ENCODE results near the gene BOK. TPM values are rescaled to one million over a fixed set of nuclear protein-coding genes. Genes with fewer than 3 reads are reported as not detected.
A peak's percentile ranks its signal among the peaks of the same experiment; 100 is the strongest.
"Not testable (repeated sequence)": the region's sequence is repeated elsewhere in the genome, so short reads cannot be mapped to it uniquely, and the experiment has no call there.

The BOK gene
- total RNA-seq, 4 donors from 2014 or later, result 49.6 to 81.6 (median 71.4) TPM

GRCh38 chr2:241563571-241563980 lies 5.0 kb downstream of the BOK start:
- DNase-seq (ENCODE audit: low spot score in 2 of 2), result no peak
- peaks cover 0 to 69% (median 18%) of the 10 kb centered on the region in 4 donors for H3K4me1 ChIP-seq
- no peaks in the 10 kb centered on the region for H3K9me3 ChIP-seq
- peaks cover 0 to under 1% of the 10 kb centered on the region in 2 donors for H3K27me3 ChIP-seq
- H3K27ac ChIP-seq, result peak overlapping the region in 1 of 4 donors; percentile 43
- H3K36me3 ChIP-seq, result peaks cover 0 to 16% (median 0%) of the 10 kb centered on the region in 3 donors
- H3K4me3 ChIP-seq, result no peak overlapping the region
- 77 to 82% methylated on average over 3 to 4 of the region's 10 CpGs for WGBS, 2 donors
- no peak for TF ChIP-seq POLR2A (IDR thresholded peaks at IDR 0.05)
- no peak for TF ChIP-seq CTCF (IDR thresholded peaks at IDR 0.05)
- TF ChIP-seq EP300 (IDR thresholded peaks at IDR 0.05), result no peak

GRCh38 chr2:241563981-241564595 lies 5.5 kb downstream of the BOK start:
- 66 to 74% methylated on average over 10 to 15 of the region's 23 CpGs for WGBS, 2 donors
- no peak for DNase-seq (ENCODE audit: low spot score in 2 of 2)
- peaks cover 0 to 65% (median 18%) of the 10 kb centered on the region in 4 donors for H3K4me1 ChIP-seq
- H3K36me3 ChIP-seq, result peaks cover 0 to 16% (median 0%) of the 10 kb centered on the region in 3 donors
- H3K27ac ChIP-seq, result peak overlapping the region in 1 of 4 donors; percentile 43
- no peaks in the 10 kb centered on the region for H3K27me3 ChIP-seq
- H3K4me3 ChIP-seq, result no peak overlapping the region
- no peak for TF ChIP-seq POLR2A (IDR thresholded peaks at IDR 0.05)
- no peak for TF ChIP-seq EP300 (IDR thresholded peaks at IDR 0.05)
- no peak for TF ChIP-seq CTCF (IDR thresholded peaks at IDR 0.05)
- H3K9me3 ChIP-seq, result no peaks in the 10 kb centered on the region

GRCh38 chr2:241564596-241565410 lies 6.3 kb downstream of the BOK start:
- TF ChIP-seq EP300 (IDR thresholded peaks at IDR 0.05), result no peak
- no peak for TF ChIP-seq POLR2A (IDR thresholded peaks at IDR 0.05)
- TF ChIP-seq CTCF (IDR thresholded peaks at IDR 0.05), result no peak
- H3K9me3 ChIP-seq, result no peaks in the 10 kb centered on the region
- H3K27ac ChIP-seq, result peak overlapping the region in 1 of 4 donors; percentile 43
- DNase-seq (ENCODE audit: low spot score in 2 of 2), result no peak
- peaks cover 0 to 58% (median 16%) of the 10 kb centered on the region in 4 donors for H3K4me1 ChIP-seq
- peaks cover 0 to 16% (median 0%) of the 10 kb centered on the region in 3 donors for H3K36me3 ChIP-seq
- WGBS, 2 donors, result 68 to 72% methylated on average over 12 to 17 of the region's 36 CpGs
- H3K27me3 ChIP-seq, result no peaks in the 10 kb centered on the region
- no peak overlapping the region for H3K4me3 ChIP-seq

GRCh38 chr2:241565411-241565810 lies 6.9 kb downstream of the BOK start:
- H3K27me3 ChIP-seq, result no peaks in the 10 kb centered on the region
- H3K36me3 ChIP-seq, result peaks cover 0 to 16% (median 0%) of the 10 kb centered on the region in 3 donors
- H3K27ac ChIP-seq, result peak overlapping the region in 1 of 4 donors; percentile 43
- no peak for TF ChIP-seq CTCF (IDR thresholded peaks at IDR 0.05)
- no peak for TF ChIP-seq POLR2A (IDR thresholded peaks at IDR 0.05)
- no peak for TF ChIP-seq EP300 (IDR thresholded peaks at IDR 0.05)
- no peak for DNase-seq (ENCODE audit: low spot score in 2 of 2)
- H3K4me1 ChIP-seq, result peaks cover 0 to 52% (median 11%) of the 10 kb centered on the region in 4 donors
- WGBS, 2 donors, result 57 to 73% methylated on average over 10 of the region's 10 CpGs
- no peak overlapping the region for H3K4me3 ChIP-seq
- H3K9me3 ChIP-seq, result no peaks in the 10 kb centered on the region

- not testable (repeated sequence) for H3K27ac ChIP-seq; H3K27me3 ChIP-seq; DNase-seq (ENCODE audit: low spot score in 2 of 2); H3K9me3 ChIP-seq; H3K4me3 ChIP-seq
- H3K36me3 ChIP-seq, result peaks cover 0 to 18% (median 0%) of the 10 kb centered on the region in 3 donors
- 92 to 93% methylated on average over 11 of the region's 11 CpGs for WGBS, 2 donors
- peaks cover 0 to 46% (median 7%) of the 10 kb centered on the region in 4 donors for H3K4me1 ChIP-seq
These were observed 7.5 kb downstream of the BOK start for GRCh38 chr2:241566021-241566420.

Measured in tibial nerve (tissue), 4 donors.